ENCODE data around the gene C2. TPM values are rescaled to one million over a fixed set of nuclear protein-coding genes. Genes with fewer than 3 reads are reported as not detected.

Gene C2
- total RNA-seq, 1 experiment from 2014 or later: 0.96 TPM

DNA sequence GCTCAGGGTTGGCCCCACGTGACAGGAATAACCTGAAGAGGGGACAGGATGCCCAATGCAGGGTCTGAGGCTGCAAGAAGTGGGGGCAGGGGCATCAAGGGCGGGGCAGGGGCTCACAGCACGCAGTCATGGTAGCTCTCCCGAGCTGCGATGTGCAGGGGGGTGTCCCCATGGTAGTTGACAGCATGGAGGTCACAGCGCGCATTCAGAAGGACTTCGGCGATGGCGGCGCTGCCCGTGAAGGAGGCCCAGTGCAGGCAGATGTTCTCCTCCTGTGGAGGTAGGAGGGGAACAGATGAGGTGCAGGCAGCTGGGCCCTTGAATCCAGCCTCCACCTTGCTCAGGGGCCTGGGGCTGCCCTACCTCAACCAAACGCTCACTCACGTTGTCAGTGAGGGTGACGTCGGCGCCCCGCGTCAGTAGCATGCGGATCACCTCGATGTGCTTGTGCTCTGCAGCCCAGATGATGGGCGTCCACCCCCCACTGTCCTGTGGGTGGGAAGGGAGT lies 42.9 kb upstream of the C2 start:
- TF ChIP-seq, protein P1, sequence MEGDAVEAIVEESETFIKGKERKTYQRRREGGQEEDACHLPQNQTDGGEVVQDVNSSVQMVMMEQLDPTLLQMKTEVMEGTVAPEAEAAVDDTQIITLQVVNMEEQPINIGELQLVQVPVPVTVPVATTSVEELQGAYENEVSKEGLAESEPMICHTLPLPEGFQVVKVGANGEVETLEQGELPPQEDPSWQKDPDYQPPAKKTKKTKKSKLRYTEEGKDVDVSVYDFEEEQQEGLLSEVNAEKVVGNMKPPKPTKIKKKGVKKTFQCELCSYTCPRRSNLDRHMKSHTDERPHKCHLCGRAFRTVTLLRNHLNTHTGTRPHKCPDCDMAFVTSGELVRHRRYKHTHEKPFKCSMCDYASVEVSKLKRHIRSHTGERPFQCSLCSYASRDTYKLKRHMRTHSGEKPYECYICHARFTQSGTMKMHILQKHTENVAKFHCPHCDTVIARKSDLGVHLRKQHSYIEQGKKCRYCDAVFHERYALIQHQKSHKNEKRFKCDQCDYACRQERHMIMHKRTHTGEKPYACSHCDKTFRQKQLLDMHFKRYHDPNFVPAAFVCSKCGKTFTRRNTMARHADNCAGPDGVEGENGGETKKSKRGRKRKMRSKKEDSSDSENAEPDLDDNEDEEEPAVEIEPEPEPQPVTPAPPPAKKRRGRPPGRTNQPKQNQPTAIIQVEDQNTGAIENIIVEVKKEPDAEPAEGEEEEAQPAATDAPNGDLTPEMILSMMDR (conservative IDR thresholded peaks at IDR 0.05): no peak
- no peak for TF ChIP-seq EZH2 (IDR thresholded peaks at IDR 0.05; ENCODE audit: low read depth)
- intact Hi-C loops (cut with micrococcal nuclease; ENCODE audit: unreplicated experiment): no loop called here
- no TSS peak for BruUV-seq (replicated peaks)
- peaks cover 8% of the 10 kb centered on the region for H3F3A ChIP-seq (ENCODE audit: insufficient read depth, low read depth)
- CTCF ChIA-PET: no interaction called here
- H3K79me2 ChIP-seq (ENCODE audit: low read depth): no peaks in the 10 kb centered on the region
- no peak for DNase-seq
- POLR2A ChIA-PET (ENCODE audit: unreplicated experiment): interaction anchor here (0.7 kb wide), 1 partner anchor 16 kb away, joined by 4 read pairs; no protein-coding TSS in a partner anchor
- H3K4me2 ChIP-seq: no peak overlapping the region
- no peaks in the 10 kb centered on the region for H3K9me2 ChIP-seq (ENCODE audit: insufficient read depth)
- H3K27ac ChIP-seq: no peak overlapping the region
- no peaks in the 10 kb centered on the region for H3K9me3 ChIP-seq (ENCODE audit: insufficient read depth, low read depth)
- H3K4me1 ChIP-seq (replicated peaks; ENCODE audit: insufficient read depth): no peaks in the 10 kb centered on the region
- no peak overlapping the region for H2AFZ ChIP-seq
- peaks cover 5% of the 10 kb centered on the region; the same call in 1 of the 2 replicates for H3K36me3 ChIP-seq (ENCODE audit: low read depth)
- no peaks in the 10 kb centered on the region for H4K20me1 ChIP-seq (ENCODE audit: insufficient read depth)
- no peak overlapping the region for H3K4me3 ChIP-seq
- H3K27me3 ChIP-seq (ENCODE audit: insufficient read depth, low read depth): no peaks in the 10 kb centered on the region

DNA sequence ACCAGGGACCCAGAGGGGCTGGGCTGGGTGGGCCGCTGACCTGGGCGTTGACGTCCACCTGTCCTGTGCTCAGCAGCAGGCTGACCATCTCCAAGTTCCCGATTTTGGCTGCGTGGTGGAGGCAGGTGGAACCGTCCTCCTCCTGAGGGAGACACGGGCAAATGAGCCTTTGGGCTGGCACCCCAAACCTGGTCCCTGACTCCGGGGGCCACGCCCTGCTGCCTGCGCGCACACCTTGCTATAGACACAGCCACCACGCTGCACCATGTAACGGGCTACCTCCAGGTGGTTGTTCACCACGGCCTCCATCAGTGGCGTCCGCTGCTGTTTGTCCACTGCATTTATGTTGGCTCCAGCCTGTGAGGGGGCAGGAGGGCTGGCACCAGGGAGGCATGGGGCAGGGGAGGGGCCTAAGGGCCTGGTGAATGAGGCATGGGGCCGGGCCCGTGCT lies 41.0 kb upstream of the C2 start:
- TF ChIP-seq EZH2 (IDR thresholded peaks at IDR 0.05; ENCODE audit: low read depth): no peak
- TF ChIP-seq, protein P1 (conservative IDR thresholded peaks at IDR 0.05): no peak
- Histone ChIP-seq H3K9me2 (ENCODE audit: insufficient read depth) (no peaks in the 10 kb centered on the region), H3K9me3 (ENCODE audit: insufficient read depth, low read depth) (no peaks in the 10 kb centered on the region), H3K4me1 (replicated peaks; ENCODE audit: insufficient read depth) (no peaks in the 10 kb centered on the region), H3K4me3 (no peak overlapping the region), H3K27ac (no peak overlapping the region), H2AFZ (no peak overlapping the region), H3K79me2 (ENCODE audit: low read depth) (no peaks in the 10 kb centered on the region), H3K36me3 (ENCODE audit: low read depth) (peaks cover 5% of the 10 kb centered on the region; the same call in 1 of the 2 replicates), H3F3A (ENCODE audit: insufficient read depth, low read depth) (no peaks in the 10 kb centered on the region), H3K4me2 (no peak overlapping the region), H3K27me3 (ENCODE audit: insufficient read depth, low read depth) (no peaks in the 10 kb centered on the region), H4K20me1 (ENCODE audit: insufficient read depth) (no peaks in the 10 kb centered on the region)
- intact Hi-C loops (cut with micrococcal nuclease; ENCODE audit: unreplicated experiment): no loop called here
- DNase-seq: no peak
- BruUV-seq (replicated peaks): no TSS peak
- ChIA-PET CTCF (no interaction called here), POLR2A (ENCODE audit: unreplicated experiment) (interaction anchor here (0.7 kb wide), 1 partner anchor 152 kb away, joined by 4 read pairs; no protein-coding TSS in a partner anchor)

- H4K20me1 ChIP-seq (ENCODE audit: insufficient read depth): no peaks in the 10 kb centered on the region
- ChIA-PET POLR2A (ENCODE audit: unreplicated experiment) (interaction anchor here (0.7 kb wide), 1 partner anchor 153 kb away, joined by 4 read pairs; no protein-coding TSS in a partner anchor), CTCF (interaction anchor here (0.6 kb wide), 1 partner anchor 68 kb away, joined by 6 read pairs; no protein-coding TSS in a partner anchor)
- no peaks in the 10 kb centered on the region for H3K4me1 ChIP-seq (replicated peaks; ENCODE audit: insufficient read depth)
- no peaks in the 10 kb centered on the region for H3K79me2 ChIP-seq (ENCODE audit: low read depth)
- DNase-seq: no peak
- no peak overlapping the region for H3K27ac ChIP-seq
- BruUV-seq (replicated peaks): no TSS peak
- no peak overlapping the region for H2AFZ ChIP-seq
- no peaks in the 10 kb centered on the region for H3K27me3 ChIP-seq (ENCODE audit: insufficient read depth, low read depth)
- H3K4me3 ChIP-seq: no peak overlapping the region
- H3F3A ChIP-seq (ENCODE audit: insufficient read depth, low read depth): no peaks in the 10 kb centered on the region
- H3K9me3 ChIP-seq (ENCODE audit: insufficient read depth, low read depth): no peaks in the 10 kb centered on the region
- no peak for TF ChIP-seq EZH2 (IDR thresholded peaks at IDR 0.05; ENCODE audit: low read depth)
- TF ChIP-seq, protein P1 (conservative IDR thresholded peaks at IDR 0.05): no peak
- no peaks in the 10 kb centered on the region for H3K9me2 ChIP-seq (ENCODE audit: insufficient read depth)
- no peak overlapping the region for H3K4me2 ChIP-seq
- intact Hi-C loops (cut with micrococcal nuclease; ENCODE audit: unreplicated experiment): no loop called here
- H3K36me3 ChIP-seq (ENCODE audit: low read depth): peaks cover 5% of the 10 kb centered on the region; the same call in 1 of the 2 replicates
Observed at GRCh38 chr6:31887173-31888007, 40.1 kb upstream of the C2 start.

All from PC-9 (cell line).